ENCODE data around the gene NOL4L. TPM values are rescaled to one million over a fixed set of nuclear protein-coding genes. Genes with fewer than 3 reads are reported as not detected.

Gene NOL4L
- total and polyA plus RNA-seq, 4 donors: 7.9 to 20.6 (median 12.2) TPM

DNA sequence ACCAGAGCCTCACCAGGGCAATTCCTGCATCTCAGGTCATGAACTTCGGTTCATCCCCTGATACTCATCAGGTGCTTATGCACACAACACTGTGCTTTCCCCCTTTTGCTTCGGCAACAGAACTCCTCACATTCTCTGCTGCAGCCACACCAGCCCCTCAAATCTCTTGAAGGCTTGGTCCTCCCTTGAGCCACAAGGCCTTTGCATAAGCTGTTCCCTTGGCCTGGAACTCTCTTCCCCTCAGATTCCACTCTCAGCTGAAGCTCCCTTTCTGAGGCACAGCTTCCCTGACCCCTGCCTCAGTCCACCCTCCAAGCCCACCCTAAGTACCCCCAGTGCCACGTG lies 76.4 kb downstream of the NOL4L start:
- Histone ChIP-seq H3K4me1 (ENCODE audit: control insufficient read depth in 5 of 5, insufficient read depth in 5 of 5, low read length in 5 of 5) (peaks cover 0 to 24% (median 13%) of the 10 kb centered on the region in 5 donors), H3K9me3 (ENCODE audit: control insufficient read depth in 4 of 4, insufficient read depth in 3 of 4, low read length in 3 of 4) (no peaks in the 10 kb centered on the region), H3K9ac (ENCODE audit: insufficient read depth in 1 of 2, low read length in 2 of 2) (no peak overlapping the region), H3K36me3 (ENCODE audit: control insufficient read depth in 4 of 4, insufficient read depth in 4 of 4, low read length in 4 of 4) (no peaks in the 10 kb centered on the region), H3K27me3 (ENCODE audit: control insufficient read depth in 3 of 3, insufficient read depth in 3 of 3, low read length in 2 of 3) (no peaks in the 10 kb centered on the region), H3K4me3 (no peak overlapping the region), H3K27ac (ENCODE audit: low read depth in 1 of 2, low read length in 1 of 2) (peak overlapping the region in 1 of 2 donors; percentile 51)
- DNase-seq: no peak
- TF ChIP-seq, protein P1, sequence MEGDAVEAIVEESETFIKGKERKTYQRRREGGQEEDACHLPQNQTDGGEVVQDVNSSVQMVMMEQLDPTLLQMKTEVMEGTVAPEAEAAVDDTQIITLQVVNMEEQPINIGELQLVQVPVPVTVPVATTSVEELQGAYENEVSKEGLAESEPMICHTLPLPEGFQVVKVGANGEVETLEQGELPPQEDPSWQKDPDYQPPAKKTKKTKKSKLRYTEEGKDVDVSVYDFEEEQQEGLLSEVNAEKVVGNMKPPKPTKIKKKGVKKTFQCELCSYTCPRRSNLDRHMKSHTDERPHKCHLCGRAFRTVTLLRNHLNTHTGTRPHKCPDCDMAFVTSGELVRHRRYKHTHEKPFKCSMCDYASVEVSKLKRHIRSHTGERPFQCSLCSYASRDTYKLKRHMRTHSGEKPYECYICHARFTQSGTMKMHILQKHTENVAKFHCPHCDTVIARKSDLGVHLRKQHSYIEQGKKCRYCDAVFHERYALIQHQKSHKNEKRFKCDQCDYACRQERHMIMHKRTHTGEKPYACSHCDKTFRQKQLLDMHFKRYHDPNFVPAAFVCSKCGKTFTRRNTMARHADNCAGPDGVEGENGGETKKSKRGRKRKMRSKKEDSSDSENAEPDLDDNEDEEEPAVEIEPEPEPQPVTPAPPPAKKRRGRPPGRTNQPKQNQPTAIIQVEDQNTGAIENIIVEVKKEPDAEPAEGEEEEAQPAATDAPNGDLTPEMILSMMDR (IDR thresholded peaks at IDR 0.05; ENCODE audit: control extremely low read depth, extremely low read depth): no peak
- WGBS, 2 donors: 60 to 71% methylated on average over 3 of the region's 3 CpGs
- no peak for ATAC-seq (ENCODE audit: insufficient read depth, low FRiP score)

DNA sequence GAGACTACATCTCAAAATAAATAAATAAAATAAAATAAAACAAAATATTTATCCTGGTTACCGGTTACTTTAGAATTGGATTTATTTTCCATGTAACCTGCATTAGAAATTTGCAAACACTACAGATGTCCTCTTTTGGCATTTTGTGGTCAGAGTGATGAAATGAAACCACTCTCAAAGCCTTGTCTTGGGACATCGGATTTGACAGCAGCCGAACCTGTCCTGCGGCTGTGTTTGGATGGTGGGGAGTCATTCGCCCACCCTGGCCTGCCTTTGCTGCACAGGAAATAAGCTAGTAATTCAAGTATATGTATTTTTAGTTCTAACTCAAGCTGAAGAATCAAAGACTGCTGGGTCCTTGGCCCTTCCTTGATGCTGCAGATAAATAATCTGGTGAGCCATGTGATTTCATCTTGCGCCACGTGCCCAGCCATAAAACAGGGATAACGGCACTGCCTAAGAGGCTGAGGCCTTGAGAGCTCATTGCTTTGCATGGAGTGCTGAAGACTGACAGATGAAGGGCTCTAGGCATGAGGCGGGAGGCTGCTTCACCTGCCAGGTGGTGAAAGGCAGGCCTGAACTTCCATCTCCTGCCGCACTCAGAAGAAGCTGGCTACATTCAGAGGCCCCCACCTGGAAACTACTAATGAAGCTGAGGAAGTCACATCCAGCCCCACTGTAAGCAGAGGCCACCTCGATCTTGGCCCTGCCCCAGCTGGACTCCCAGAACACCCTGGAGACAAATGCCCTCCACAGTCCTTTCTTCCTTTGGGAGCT lies 76.9 kb downstream of the NOL4L start:
- H3K36me3 ChIP-seq (ENCODE audit: control insufficient read depth in 4 of 4, insufficient read depth in 4 of 4, low read length in 4 of 4): no peaks in the 10 kb centered on the region
- H3K4me1 ChIP-seq (ENCODE audit: control insufficient read depth in 5 of 5, insufficient read depth in 5 of 5, low read length in 5 of 5): peaks cover 0 to 24% (median 13%) of the 10 kb centered on the region in 5 donors
- DNase-seq: peak in 1 of 3 donors; percentile 49
- ATAC-seq (ENCODE audit: insufficient read depth, low FRiP score): no peak
- H3K4me3 ChIP-seq: no peak overlapping the region
- H3K27ac ChIP-seq (ENCODE audit: low read depth in 1 of 2, low read length in 1 of 2): peak overlapping the region in 1 of 2 donors; percentile 49
- H3K9ac ChIP-seq (ENCODE audit: insufficient read depth in 1 of 2, low read length in 2 of 2): no peak overlapping the region
- no peaks in the 10 kb centered on the region for H3K9me3 ChIP-seq (ENCODE audit: control insufficient read depth in 4 of 4, insufficient read depth in 3 of 4, low read length in 3 of 4)
- H3K27me3 ChIP-seq (ENCODE audit: control insufficient read depth in 3 of 3, insufficient read depth in 3 of 3, low read length in 2 of 3): no peaks in the 10 kb centered on the region
- 35 to 55% methylated on average over 11 of the region's 11 CpGs for WGBS, 2 donors
- TF ChIP-seq, protein P1 (IDR thresholded peaks at IDR 0.05; ENCODE audit: control extremely low read depth, extremely low read depth): no peak

DNA sequence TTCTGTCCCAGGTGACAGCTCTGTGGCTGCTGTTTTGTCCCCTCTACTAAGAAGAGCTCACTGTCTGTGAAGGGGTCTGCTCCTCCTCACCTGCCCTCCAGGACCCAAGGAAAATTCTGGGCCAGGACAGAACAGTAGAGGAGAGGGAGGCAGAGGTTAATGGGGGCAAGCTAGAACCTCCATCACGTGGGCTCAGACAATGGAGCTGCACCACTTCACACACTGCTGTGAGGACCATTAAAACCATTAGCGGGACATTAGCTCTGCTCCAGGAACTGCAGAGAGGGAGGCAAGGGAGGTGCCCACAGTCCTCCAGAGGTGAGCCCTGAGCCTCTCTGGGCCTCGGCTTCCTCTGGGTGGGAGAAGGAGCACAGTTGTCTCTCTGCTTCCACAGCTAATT lies 78.4 kb downstream of the NOL4L start:
- no peaks in the 10 kb centered on the region for H3K9me3 ChIP-seq (ENCODE audit: control insufficient read depth in 4 of 4, insufficient read depth in 3 of 4, low read length in 3 of 4)
- no peak for ATAC-seq (ENCODE audit: insufficient read depth, low FRiP score)
- H3K9ac ChIP-seq (ENCODE audit: insufficient read depth in 1 of 2, low read length in 2 of 2): no peak overlapping the region
- H3K4me1 ChIP-seq (ENCODE audit: control insufficient read depth in 5 of 5, insufficient read depth in 5 of 5, low read length in 5 of 5): peaks cover 0 to 24% (median 13%) of the 10 kb centered on the region in 5 donors
- WGBS, 2 donors: 70% methylated on average over 3 of the region's 3 CpGs
- no peaks in the 10 kb centered on the region for H3K36me3 ChIP-seq (ENCODE audit: control insufficient read depth in 4 of 4, insufficient read depth in 4 of 4, low read length in 4 of 4)
- no peak overlapping the region for H3K27ac ChIP-seq (ENCODE audit: low read depth in 1 of 2, low read length in 1 of 2)
- H3K27me3 ChIP-seq (ENCODE audit: control insufficient read depth in 3 of 3, insufficient read depth in 3 of 3, low read length in 2 of 3): no peaks in the 10 kb centered on the region
- H3K4me3 ChIP-seq: no peak overlapping the region
- TF ChIP-seq, protein P1 (IDR thresholded peaks at IDR 0.05; ENCODE audit: control extremely low read depth, extremely low read depth): no peak
- no peak for DNase-seq

All from lung (tissue), 12 donors.